SU-DHL-6 (cell line): ENCODE measurements around the gene CACNG7.

Experiments
- H2AFZ ChIP-seq: fragments of 200-600 bp; sonication (generic); 2 replicates; pipeline ENCODE4 v1.6.1; 2014; ENCODE audit warnings: low read depth, mild to moderate bottlenecking, moderate library complexity, mixed read lengths, antibody characterized with exemption, low read length; ENCODE audit not compliant: severe bottlenecking
- H3F3A ChIP-seq: fragments of 200-600 bp; shearing (Covaris generic); 2 replicates; pipeline ENCODE4 v1.6.0; 2016; ENCODE audit warnings: antibody characterized with exemption, mild to moderate bottlenecking; ENCODE audit not compliant: insufficient read depth
- H3K27ac ChIP-seq: fragments of 200-600 bp; sonication (generic); 2 replicates; pipeline ENCODE4 v1.5.1; 2016; ENCODE audit warnings: low read depth, mild to moderate bottlenecking, low read length, moderate library complexity, mixed read lengths
- H3K27me3 ChIP-seq: fragments of 200-600 bp; sonication (generic), shearing (Covaris generic); 2 replicates; pipeline ENCODE4 v1.6.0; 2014; ENCODE audit warnings: mild to moderate bottlenecking, low read length
- H3K36me3 ChIP-seq: fragments of 200-600 bp; sonication (generic); 2 replicates; pipeline ENCODE4 v1.6.1; 2014; ENCODE audit warnings: mild to moderate bottlenecking, low read length, mixed read lengths
- H3K4me2 ChIP-seq: fragments of 300-600, 200-600 bp; shearing (Covaris generic), sonication (generic); 2 replicates; pipeline ENCODE4 v1.6.0; 2014; ENCODE audit warnings: low read length, low read depth, mild to moderate bottlenecking; ENCODE audit not compliant: poor library complexity, severe bottlenecking
- H3K4me3 ChIP-seq: fragments of 200-600 bp; sonication (generic); 2 replicates; pipeline ENCODE4 v1.5.1; 2014; ENCODE audit warnings: antibody characterized with exemption, low read length, mild to moderate bottlenecking, mixed read lengths; ENCODE audit not compliant: insufficient read depth, poor library complexity, severe bottlenecking
- H3K79me2 ChIP-seq: fragments of 200-600 bp; sonication (generic); 2 replicates; pipeline ENCODE4 v1.6.1; 2014; ENCODE audit warnings: mild to moderate bottlenecking, low read length, moderate library complexity; ENCODE audit not compliant: insufficient read depth
- H3K9ac ChIP-seq: fragments of 200-600 bp; sonication (generic); 2 replicates; pipeline ENCODE4 v1.7.0; 2014; ENCODE audit warnings: mild to moderate bottlenecking, low read length
- H3K9me2 ChIP-seq: fragments of 200-600 bp; sonication (generic); replicated peaks from 2 replicates; pipeline ENCODE4 v1.6.1; 2014; ENCODE audit warnings: low read length; ENCODE audit not compliant: insufficient read depth
- H3K9me3 ChIP-seq: fragments of 200-600 bp; sonication (generic); 2 replicates; pipeline ENCODE4 v1.6.1; 2014; ENCODE audit warnings: low read length, mixed read lengths; ENCODE audit not compliant: insufficient read depth
- H4K20me1 ChIP-seq: fragments of 200-600 bp; sonication (generic); 2 replicates; pipeline ENCODE4 v1.6.1; 2014; ENCODE audit warnings: low read depth, mild to moderate bottlenecking, antibody characterized with exemption, low read length, moderate library complexity, mixed read lengths
- EZH2phosphoT487 ChIP-seq: fragments of 200-600 bp; sonication (generic), shearing (Covaris generic); conservative IDR thresholded peaks from 2 replicates; pipeline ENCODE4 v1.6.1; 2018; ENCODE audit warnings: mild to moderate bottlenecking, antibody characterized with exemption, low read length, moderate library complexity, mixed read lengths
- TF ChIP-seq, protein P1 (sequence below): fragments of 200-600 bp; sonication (generic); IDR thresholded peaks from one replicate; pipeline ENCODE4 v1.5.1; 2017; ENCODE audit warnings: antibody characterized with exemption, mild to moderate bottlenecking, low read length, moderate library complexity; ENCODE audit not compliant: insufficient read depth, poor library complexity, severe bottlenecking

CACNG7 gene

DNA sequence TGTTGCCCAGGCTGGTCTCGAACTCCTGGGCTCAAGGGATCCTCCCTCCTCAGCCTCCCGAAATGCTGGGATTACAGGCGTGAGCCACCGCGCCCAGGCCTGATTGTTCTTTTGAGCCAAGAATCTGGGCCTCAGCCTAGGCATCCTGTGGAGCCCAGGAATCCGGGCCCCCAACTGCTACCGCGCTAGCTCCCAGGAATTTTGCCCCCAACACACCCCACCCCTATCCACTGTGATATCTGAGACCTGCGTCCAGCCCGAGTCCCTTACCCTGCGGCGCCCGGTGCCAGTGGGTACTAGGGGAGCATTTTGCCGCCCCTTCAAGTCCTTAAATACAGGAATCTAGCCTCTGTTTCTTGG, 42.2 kb upstream of the CACNG7 start:
- TF ChIP-seq EZH2phosphoT487, result no peak
- TF ChIP-seq, protein P1, sequence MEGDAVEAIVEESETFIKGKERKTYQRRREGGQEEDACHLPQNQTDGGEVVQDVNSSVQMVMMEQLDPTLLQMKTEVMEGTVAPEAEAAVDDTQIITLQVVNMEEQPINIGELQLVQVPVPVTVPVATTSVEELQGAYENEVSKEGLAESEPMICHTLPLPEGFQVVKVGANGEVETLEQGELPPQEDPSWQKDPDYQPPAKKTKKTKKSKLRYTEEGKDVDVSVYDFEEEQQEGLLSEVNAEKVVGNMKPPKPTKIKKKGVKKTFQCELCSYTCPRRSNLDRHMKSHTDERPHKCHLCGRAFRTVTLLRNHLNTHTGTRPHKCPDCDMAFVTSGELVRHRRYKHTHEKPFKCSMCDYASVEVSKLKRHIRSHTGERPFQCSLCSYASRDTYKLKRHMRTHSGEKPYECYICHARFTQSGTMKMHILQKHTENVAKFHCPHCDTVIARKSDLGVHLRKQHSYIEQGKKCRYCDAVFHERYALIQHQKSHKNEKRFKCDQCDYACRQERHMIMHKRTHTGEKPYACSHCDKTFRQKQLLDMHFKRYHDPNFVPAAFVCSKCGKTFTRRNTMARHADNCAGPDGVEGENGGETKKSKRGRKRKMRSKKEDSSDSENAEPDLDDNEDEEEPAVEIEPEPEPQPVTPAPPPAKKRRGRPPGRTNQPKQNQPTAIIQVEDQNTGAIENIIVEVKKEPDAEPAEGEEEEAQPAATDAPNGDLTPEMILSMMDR, result no peak
- Histone ChIP-seq H3K9me2 (no peaks in the 10 kb centered on the region), H3K9ac (no peak overlapping the region), H4K20me1 (no peaks in the 10 kb centered on the region), H3K79me2 (no peaks in the 10 kb centered on the region), H3K27me3 (no peaks in the 10 kb centered on the region), H3K27ac (no peak overlapping the region), H2AFZ (no peak overlapping the region), H3K4me3 (no peak overlapping the region), H3K36me3 (no peaks in the 10 kb centered on the region), H3F3A (no peaks in the 10 kb centered on the region), H3K9me3 (no peaks in the 10 kb centered on the region), H3K4me2 (no peak overlapping the region)

DNA sequence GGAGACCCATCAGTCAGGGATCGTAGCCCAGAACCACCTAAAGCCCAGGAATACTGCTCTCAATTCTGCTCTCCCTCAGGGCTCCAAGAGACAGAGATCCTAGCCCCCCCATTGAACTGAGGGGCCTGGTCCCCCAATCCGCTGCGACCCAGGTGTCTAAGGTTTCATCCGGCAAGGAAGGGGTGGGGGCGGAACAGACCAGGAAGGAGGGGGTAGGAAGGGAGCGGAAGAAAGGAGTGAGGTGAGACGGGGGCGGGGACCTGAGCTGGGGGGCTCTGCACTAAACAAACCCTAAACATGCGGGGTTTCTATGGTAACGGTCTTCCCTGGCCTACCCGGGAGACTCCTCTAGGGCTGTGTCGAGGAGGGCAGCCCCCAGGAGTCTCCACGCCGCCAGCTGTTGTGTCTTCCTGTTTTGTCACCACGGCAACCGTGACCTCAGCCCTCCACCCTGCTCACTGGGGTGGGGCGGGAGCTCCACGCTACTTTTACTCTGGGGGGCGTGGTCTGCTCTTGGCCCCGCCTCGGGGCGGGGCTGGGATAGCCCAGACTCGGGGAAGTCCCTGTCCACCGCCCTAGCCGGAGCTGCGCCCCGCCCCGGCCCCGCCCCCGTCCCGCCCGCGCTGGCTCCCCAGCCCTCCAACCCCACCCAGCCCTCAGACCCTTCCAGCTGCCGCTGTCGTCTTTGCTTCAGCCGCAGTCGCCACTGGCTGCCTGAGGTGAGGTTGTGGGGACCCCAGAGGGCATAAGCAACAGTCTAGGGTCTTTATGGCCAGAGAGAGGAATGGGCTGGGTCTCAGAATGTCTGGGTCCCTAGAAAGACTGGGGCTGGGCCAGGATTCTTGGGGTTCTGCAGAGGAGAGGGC, 41.6 kb upstream of the CACNG7 start, which contains the start of gene MYADM:
Gene MYADM, plus strand, starts transcription at position 659 of the 866 bp plus-strand sequence. CDS start 5,647 bp downstream, outside the sequence.
- Histone ChIP-seq H3K4me3 (no peak within 1 kb of the TSS), H3K4me2 (no peak within 1 kb of the TSS), H3K27ac (no peak within 1 kb of the TSS), H3K27me3 (no peaks in the 10 kb centered on the region), H3K79me2 (no peaks in the 10 kb centered on the region), H3K36me3 (no peaks in the 10 kb centered on the region), H3F3A (no peaks in the 10 kb centered on the region), H4K20me1 (no peaks in the 10 kb centered on the region), H3K9ac (no peak within 1 kb of the TSS), H3K9me2 (no peaks in the 10 kb centered on the region), H3K9me3 (no peaks in the 10 kb centered on the region), H2AFZ (no peak within 1 kb of the TSS)
- TF ChIP-seq EZH2phosphoT487, result no peak
- TF ChIP-seq, protein P1, result no peak

DNA sequence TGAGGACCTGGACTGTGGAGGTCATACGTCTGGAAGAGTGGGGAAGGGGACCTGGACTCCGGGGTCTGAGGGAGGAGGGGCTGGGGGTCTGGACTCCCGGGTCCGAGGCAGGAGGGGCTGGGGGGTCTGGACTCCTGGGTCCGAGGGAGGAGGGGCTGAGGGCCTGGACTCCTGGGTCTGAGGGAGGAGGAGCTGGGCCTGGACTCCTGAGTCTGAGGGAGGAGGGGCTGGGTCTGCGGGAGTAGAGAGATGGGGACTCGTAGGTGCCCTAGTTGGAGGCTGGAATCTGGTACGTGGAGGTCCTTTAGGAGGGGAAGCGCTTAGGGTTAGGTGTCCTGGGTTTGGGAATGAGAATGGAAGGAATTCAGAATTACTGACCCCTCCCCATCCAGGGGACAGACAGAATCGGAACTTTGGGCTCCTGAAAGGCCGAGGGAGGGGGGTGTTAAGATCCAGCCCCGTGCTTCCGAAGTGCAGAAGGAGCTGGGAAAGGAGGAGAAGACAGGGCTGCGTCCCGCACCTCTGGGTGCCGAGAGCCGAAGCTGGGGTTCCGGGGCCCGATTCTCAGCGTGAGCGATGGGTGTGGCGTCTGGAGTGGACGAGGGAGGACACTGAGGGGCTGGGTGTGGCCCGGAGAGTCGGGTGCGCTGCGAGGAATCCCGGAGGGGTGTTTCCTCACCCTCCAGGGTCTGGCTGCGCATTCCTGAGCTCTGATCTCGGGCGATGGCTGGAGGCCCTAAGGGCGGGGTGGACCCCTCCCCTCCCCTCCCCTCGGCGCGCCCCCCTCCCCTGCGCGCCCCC, 40.8 kb upstream of the CACNG7 start:
- H3K4me3 ChIP-seq, result no peak overlapping the region
- H4K20me1 ChIP-seq, result no peaks in the 10 kb centered on the region
- H3K4me2 ChIP-seq, result no peak overlapping the region
- H3K27me3 ChIP-seq, result no peaks in the 10 kb centered on the region
- H3K27ac ChIP-seq, result no peak overlapping the region
- H3K79me2 ChIP-seq, result no peaks in the 10 kb centered on the region
- no peak overlapping the region for H3K9ac ChIP-seq
- H3K9me2 ChIP-seq, result no peaks in the 10 kb centered on the region
- H3F3A ChIP-seq, result no peaks in the 10 kb centered on the region
- H3K9me3 ChIP-seq, result no peaks in the 10 kb centered on the region
- no peak for TF ChIP-seq EZH2phosphoT487
- TF ChIP-seq, protein P1, result no peak
- no peak overlapping the region for H2AFZ ChIP-seq
- H3K36me3 ChIP-seq, result no peaks in the 10 kb centered on the region
